Activated T-helper 2 cell treated with anti-CD3 and anti-CD28 coated beads, Interferon-gamma antibody, Interleukin-2, Interleukin-4, amounts not matched to agents 10 μg/mL and 5 μg/mL and 100 μg/mL, durations not matched to agents 14 hours and 24 hours and 36 hours (primary cell): Measurements from ENCODE around the gene AGAP1. TPM values are rescaled to one million over a fixed set of nuclear protein-coding genes. Genes with fewer than 3 reads are reported as not detected.
"Not testable (repeated sequence)": the region's sequence is repeated elsewhere in the genome, so short reads cannot be mapped to it uniquely, and the experiment has no call there.

Source experiments
- DNase-seq: peaks from one replicate; pipeline ENCODE4 v3.0.0; 2021; ENCODE audit warnings: low spot score
- H3K27ac Mint-ChIP-seq: one replicate; pipeline ENCODE4 v1.8.0; 2021; ENCODE audit warnings: mixed read lengths
- H3K27me3 Mint-ChIP-seq: one replicate; pipeline ENCODE4 v1.8.0; 2021; ENCODE audit warnings: low read depth, mixed read lengths
- H3K36me3 Mint-ChIP-seq: one replicate; pipeline ENCODE4 v1.8.0; 2021; ENCODE audit warnings: low read depth, mixed read lengths
- H3K4me1 Mint-ChIP-seq: one replicate; pipeline ENCODE4 v1.8.0; 2021; ENCODE audit warnings: low read depth, mixed read lengths
- H3K4me3 Mint-ChIP-seq: one replicate; pipeline ENCODE4 v1.8.0; 2021; ENCODE audit warnings: low read depth, mild to moderate bottlenecking, moderate library complexity, mixed read lengths
- H3K9me3 Mint-ChIP-seq: one replicate; pipeline ENCODE4 v1.8.0; 2021; ENCODE audit warnings: mixed read lengths
- intact Hi-C: fragments of 100-400 bp; cut with micrococcal nuclease; formaldehyde crosslinking; loops from one replicate; pipeline ENCODE4 v1.15.1; 2023
- total RNA-seq: library from RNA; stranded (reverse); gene quantifications from 2 replicates; pipeline ENCODE4 v1.2.3, GENCODE V29; 2022

Gene AGAP1
- total RNA-seq, 1 donor from 2014 or later = 1.8 TPM

- peaks cover 20% of the 10 kb centered on the region for H3K27me3 Mint-ChIP-seq
- intact Hi-C loops = no loop called here
- H3K36me3 Mint-ChIP-seq = no peaks in the 10 kb centered on the region
- H3K27ac Mint-ChIP-seq = no peak overlapping the region
- no peak overlapping the region for H3K4me3 Mint-ChIP-seq
- no peak for DNase-seq
- no peaks in the 10 kb centered on the region for H3K4me1 Mint-ChIP-seq
- H3K9me3 Mint-ChIP-seq = peaks cover 6% of the 10 kb centered on the region
Observed at GRCh38 chr2:236056141-236056540, 562.3 kb downstream of the AGAP1 start.

GRCh38 chr2:236057375-236057774 is 563.5 kb downstream of the AGAP1 start:
- H3K4me3 Mint-ChIP-seq = no peak overlapping the region
- H3K9me3 Mint-ChIP-seq = peaks cover 6% of the 10 kb centered on the region
- no peak overlapping the region for H3K27ac Mint-ChIP-seq
- no peaks in the 10 kb centered on the region for H3K36me3 Mint-ChIP-seq
- no peaks in the 10 kb centered on the region for H3K4me1 Mint-ChIP-seq
- H3K27me3 Mint-ChIP-seq = peaks cover 19% of the 10 kb centered on the region
- no peak for DNase-seq
- intact Hi-C loops = no loop called here

- Mint-ChIP-seq H3K27ac (no peak overlapping the region), H3K4me3 (no peak overlapping the region), H3K4me1 (no peaks in the 10 kb centered on the region), H3K9me3 (peaks cover 6% of the 10 kb centered on the region), H3K36me3 (no peaks in the 10 kb centered on the region), H3K27me3 (no peaks in the 10 kb centered on the region)
- intact Hi-C loops = no loop called here
- no peak for DNase-seq
Observed at GRCh38 chr2:236061497-236061896, 567.7 kb downstream of the AGAP1 start.

GRCh38 chr2:236061899-236062298 is 568.1 kb downstream of the AGAP1 start:
- DNase-seq = no peak
- Mint-ChIP-seq H3K36me3 (no peaks in the 10 kb centered on the region), H3K9me3 (peaks cover 6% of the 10 kb centered on the region), H3K4me3 (no peak overlapping the region), H3K4me1 (no peaks in the 10 kb centered on the region), H3K27ac (no peak overlapping the region), H3K27me3 (no peaks in the 10 kb centered on the region)
- intact Hi-C loops = no loop called here

- H3K9me3 Mint-ChIP-seq, H3K4me3 Mint-ChIP-seq, H3K4me1 Mint-ChIP-seq, H3K27me3 Mint-ChIP-seq, DNase-seq, intact Hi-C loops, H3K36me3 Mint-ChIP-seq, H3K27ac Mint-ChIP-seq: not testable (repeated sequence)
Observed at GRCh38 chr2:236062806-236063205, 569.0 kb downstream of the AGAP1 start.

- intact Hi-C loops = no loop called here
- H3K4me1 Mint-ChIP-seq = no peaks in the 10 kb centered on the region
- H3K9me3 Mint-ChIP-seq = no peaks in the 10 kb centered on the region
- H3K27ac Mint-ChIP-seq = no peak overlapping the region
- no peak for DNase-seq
- no peaks in the 10 kb centered on the region for H3K36me3 Mint-ChIP-seq
- no peaks in the 10 kb centered on the region for H3K27me3 Mint-ChIP-seq
- H3K4me3 Mint-ChIP-seq = no peak overlapping the region
Observed at GRCh38 chr2:236063994-236064393, 570.2 kb downstream of the AGAP1 start.

- Mint-ChIP-seq H3K27ac (no peak overlapping the region), H3K4me1 (no peaks in the 10 kb centered on the region), H3K36me3 (no peaks in the 10 kb centered on the region), H3K9me3 (no peaks in the 10 kb centered on the region), H3K4me3 (no peak overlapping the region), H3K27me3 (no peaks in the 10 kb centered on the region)
- intact Hi-C loops = no loop called here
- DNase-seq = no peak
Observed at GRCh38 chr2:236065314-236066160, 571.7 kb downstream of the AGAP1 start.

- no peaks in the 10 kb centered on the region for H3K4me1 Mint-ChIP-seq
- H3K27me3 Mint-ChIP-seq = no peaks in the 10 kb centered on the region
- no peak for DNase-seq
- no peaks in the 10 kb centered on the region for H3K36me3 Mint-ChIP-seq
- no peaks in the 10 kb centered on the region for H3K9me3 Mint-ChIP-seq
- no peak overlapping the region for H3K27ac Mint-ChIP-seq
- H3K4me3 Mint-ChIP-seq = no peak overlapping the region
- intact Hi-C loops = no loop called here
Observed at GRCh38 chr2:236070236-236070635, 576.4 kb downstream of the AGAP1 start.

GRCh38 chr2:236073246-236073645 is 579.4 kb downstream of the AGAP1 start:
- H3K27ac Mint-ChIP-seq = no peak overlapping the region
- H3K4me1 Mint-ChIP-seq = no peaks in the 10 kb centered on the region
- no peak for DNase-seq
- H3K4me3 Mint-ChIP-seq = no peak overlapping the region
- H3K27me3 Mint-ChIP-seq = no peaks in the 10 kb centered on the region
- intact Hi-C loops = no loop called here
- H3K9me3 Mint-ChIP-seq = no peaks in the 10 kb centered on the region
- H3K36me3 Mint-ChIP-seq = no peaks in the 10 kb centered on the region

- no peak for DNase-seq
- Mint-ChIP-seq H3K4me3 (no peak overlapping the region), H3K4me1 (no peaks in the 10 kb centered on the region), H3K36me3 (no peaks in the 10 kb centered on the region), H3K27ac (no peak overlapping the region), H3K27me3 (no peaks in the 10 kb centered on the region), H3K9me3 (no peaks in the 10 kb centered on the region)
- intact Hi-C loops = no loop called here
Observed at GRCh38 chr2:236073867-236074655, 580.2 kb downstream of the AGAP1 start.

GRCh38 chr2:236075802-236076201 is 582.0 kb downstream of the AGAP1 start:
- Mint-ChIP-seq H3K36me3 (no peaks in the 10 kb centered on the region), H3K4me3 (no peak overlapping the region), H3K27me3 (no peaks in the 10 kb centered on the region), H3K27ac (no peak overlapping the region), H3K9me3 (no peaks in the 10 kb centered on the region), H3K4me1 (no peaks in the 10 kb centered on the region)
- no peak for DNase-seq
- intact Hi-C loops = no loop called here

- intact Hi-C loops = no loop called here
- no peak for DNase-seq
- Mint-ChIP-seq H3K4me3 (no peak overlapping the region), H3K4me1 (no peaks in the 10 kb centered on the region), H3K27ac (no peak overlapping the region), H3K27me3 (no peaks in the 10 kb centered on the region), H3K9me3 (no peaks in the 10 kb centered on the region), H3K36me3 (no peaks in the 10 kb centered on the region)
Observed at GRCh38 chr2:236078297-236079255, 584.7 kb downstream of the AGAP1 start.
